MG63 (cell line): Measurements from ENCODE around the gene DMXL1. TPM values are rescaled to one million over a fixed set of nuclear protein-coding genes. Genes with fewer than 3 reads are reported as not detected.
"Not testable (repeated sequence)": the region's sequence is repeated elsewhere in the genome, so short reads cannot be mapped to it uniquely, and the experiment has no call there.

ENCODE experiments used
- DNase-seq: peaks from one replicate; pipeline ENCODE4 v3.0.0-alpha.2; 2020
- H3K27me3 ChIP-seq: fragments of 250-450 bp; sonication (Bioruptor Pico); 2 replicates; pipeline ENCODE4 v1.5.1; 2020; ENCODE audit warnings: mild to moderate bottlenecking, moderate library complexity
- H3K36me3 ChIP-seq: fragments of 250-450 bp; sonication (Bioruptor Pico); 2 replicates; pipeline ENCODE4 v1.5.1; 2020; ENCODE audit warnings: mild to moderate bottlenecking, moderate library complexity
- H3K4me3 ChIP-seq: fragments of 250-450 bp; sonication (Bioruptor Pico); 2 replicates; pipeline ENCODE4 v1.5.1; 2020; ENCODE audit warnings: mild to moderate bottlenecking, moderate library complexity
- H3K9me3 ChIP-seq: fragments of 250-450 bp; sonication (Bioruptor Pico); 2 replicates; pipeline ENCODE4 v1.5.1; 2020; ENCODE audit warnings: mild to moderate bottlenecking, moderate library complexity
- total RNA-seq: library from RNA; depleted of rRNA; stranded (reverse); fragments of >200 nt; shearing (Covaris generic); gene quantifications from 2 replicates; pipeline ENCODE4 v1.2.3, GENCODE V29; 2014; ENCODE audit warnings: low replicate concordance

The DMXL1 gene
- total RNA-seq, 1 experiment from 2014 or later, result 18.5 TPM

DNA sequence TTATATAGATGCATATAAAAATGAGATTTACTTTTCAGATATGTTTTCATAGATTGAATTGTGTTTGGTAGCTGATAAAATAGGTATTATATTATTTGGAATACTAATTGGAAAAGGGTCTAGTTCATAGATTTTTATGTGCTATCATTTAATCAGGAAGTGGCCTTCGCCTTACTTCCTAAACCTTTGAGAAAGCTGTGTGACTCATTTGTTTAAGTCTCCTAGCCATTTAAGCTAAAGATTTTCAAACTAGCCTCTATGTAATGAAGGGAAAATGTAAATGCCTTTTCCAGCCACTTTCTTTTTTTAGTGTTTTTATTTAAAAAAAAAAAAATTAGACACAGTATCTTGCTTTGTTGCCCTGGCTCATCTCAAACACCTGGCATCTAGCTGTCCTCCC, 97.5 kb downstream of the DMXL1 start:
- Histone ChIP-seq H3K4me3 (no peak overlapping the region), H3K36me3 (peaks cover 19% of the 10 kb centered on the region), H3K9me3 (no peaks in the 10 kb centered on the region), H3K27me3 (no peaks in the 10 kb centered on the region)
- no peak for DNase-seq

DNA sequence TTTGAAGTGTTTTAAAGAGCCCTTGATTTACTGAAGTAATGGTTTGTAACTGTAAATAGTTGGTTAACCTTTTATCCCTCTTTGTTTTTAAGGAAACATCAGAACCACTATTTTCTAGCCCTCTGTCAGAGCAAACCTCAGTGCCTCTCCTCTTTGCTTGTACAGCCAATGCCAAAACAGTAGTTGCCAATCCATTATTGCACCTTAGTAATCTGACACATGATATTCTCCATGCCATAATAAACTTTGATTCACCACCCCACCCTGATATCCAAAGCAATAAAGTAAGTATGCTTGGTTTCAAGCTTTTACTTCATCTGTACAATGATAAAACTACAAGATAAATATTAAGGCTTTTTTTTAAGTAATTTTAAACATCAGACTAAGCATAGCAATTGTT, 100.8 kb downstream of the DMXL1 start:
- no peak overlapping the region for H3K4me3 ChIP-seq
- peaks cover 6% of the 10 kb centered on the region; the same call in 1 of the 2 replicates for H3K36me3 ChIP-seq
- no peaks in the 10 kb centered on the region for H3K9me3 ChIP-seq
- DNase-seq, result no peak
- no peaks in the 10 kb centered on the region for H3K27me3 ChIP-seq

DNA sequence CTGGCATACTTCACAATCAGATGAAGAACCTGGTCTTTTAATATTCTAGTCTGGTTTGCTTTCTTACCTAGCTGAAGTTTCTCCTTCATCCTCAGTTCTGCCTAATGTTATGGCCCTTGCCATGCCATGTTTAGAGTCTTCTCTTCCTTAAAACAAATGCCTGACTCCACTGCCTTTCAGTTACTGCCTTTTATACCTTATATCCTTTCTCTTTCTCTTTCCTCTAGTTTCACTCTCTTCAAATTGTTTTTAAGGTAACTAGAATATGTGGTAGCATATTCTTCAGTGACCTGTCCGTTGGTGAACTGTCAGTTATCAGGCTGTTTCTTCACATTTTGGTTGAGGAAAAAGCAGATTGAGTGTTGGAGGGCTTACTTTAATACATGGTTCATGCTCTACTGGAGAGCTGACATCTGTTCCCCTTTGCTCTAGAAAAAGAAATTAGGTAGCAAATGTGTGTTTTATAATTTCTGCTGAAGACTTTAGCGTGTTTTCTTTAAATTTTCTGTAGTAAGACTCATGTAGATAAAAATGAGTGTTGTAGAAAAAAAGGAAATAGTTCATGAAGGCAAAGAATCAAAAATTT, 103.8 kb downstream of the DMXL1 start:
- Histone ChIP-seq H3K36me3 (peaks cover 4% of the 10 kb centered on the region; the same call in 1 of the 2 replicates), H3K27me3 (no peaks in the 10 kb centered on the region), H3K9me3 (no peaks in the 10 kb centered on the region), H3K4me3 (no peak overlapping the region)
- no peak for DNase-seq

DNA sequence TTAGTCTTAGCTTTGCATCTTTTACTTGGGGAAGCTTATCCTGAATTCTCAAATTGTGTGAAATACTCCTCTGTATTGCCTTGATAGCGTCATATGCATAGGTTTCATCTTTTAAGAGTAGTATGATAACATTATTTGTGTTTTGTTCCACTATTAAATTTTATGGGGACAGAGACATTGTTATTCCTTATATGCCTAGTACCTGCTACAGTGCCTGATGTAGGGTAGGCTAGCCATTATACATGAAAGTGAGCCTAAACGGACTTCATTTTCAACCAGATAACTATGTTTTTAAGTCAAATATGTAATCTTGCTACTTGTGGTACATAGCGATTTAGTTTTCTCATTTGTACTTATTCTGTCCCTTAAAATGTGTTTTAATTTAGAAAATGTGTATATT, 105.9 kb downstream of the DMXL1 start:
- Histone ChIP-seq H3K9me3 (no peaks in the 10 kb centered on the region), H3K4me3 (no peak overlapping the region), H3K36me3 (peaks cover 4% of the 10 kb centered on the region; the same call in 1 of the 2 replicates), H3K27me3 (no peaks in the 10 kb centered on the region)
- no peak for DNase-seq

DNA sequence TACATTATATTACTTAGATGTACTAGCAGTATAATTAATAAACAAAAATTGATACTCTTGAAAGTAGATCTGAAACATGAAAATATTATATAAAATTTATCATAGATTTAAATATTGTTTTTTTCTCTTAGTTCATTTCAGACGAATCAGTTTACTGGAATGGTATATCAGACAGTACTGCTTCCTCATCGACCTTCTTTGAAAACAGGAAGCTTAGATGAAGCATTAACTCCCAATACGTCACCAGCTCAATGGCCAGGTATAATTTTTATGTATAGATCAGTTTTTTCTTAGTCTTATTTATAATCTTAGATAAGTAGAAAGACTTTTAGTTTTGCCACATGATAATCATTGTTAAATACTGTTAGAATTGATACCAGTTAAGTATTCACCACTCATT, 106.3 kb downstream of the DMXL1 start:
- Histone ChIP-seq H3K27me3 (no peaks in the 10 kb centered on the region), H3K36me3 (peaks cover 4% of the 10 kb centered on the region; the same call in 1 of the 2 replicates), H3K9me3 (no peaks in the 10 kb centered on the region), H3K4me3 (no peak overlapping the region)
- no peak for DNase-seq

DNA sequence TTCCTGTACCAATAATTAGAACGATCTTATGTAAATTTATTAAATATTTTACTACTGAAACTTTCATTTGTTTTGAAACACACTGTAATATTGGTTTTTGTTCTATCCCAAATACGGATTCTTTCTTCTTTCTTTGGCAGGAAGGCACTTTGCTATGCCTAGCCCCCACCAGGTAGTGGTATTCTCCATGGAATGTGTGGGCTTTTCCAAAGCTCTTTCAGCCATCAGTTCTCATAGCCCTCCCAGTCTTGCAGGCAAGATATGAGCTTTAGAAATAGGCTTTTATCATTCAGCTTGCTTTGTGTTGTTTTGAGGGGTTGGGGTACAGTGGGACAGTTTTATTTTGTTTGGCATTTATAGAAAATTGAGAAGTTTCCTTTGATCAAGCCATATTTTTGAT, 107.5 kb downstream of the DMXL1 start:
- H3K9me3 ChIP-seq, result no peaks in the 10 kb centered on the region
- no peaks in the 10 kb centered on the region for H3K36me3 ChIP-seq
- H3K4me3 ChIP-seq, result no peak overlapping the region
- H3K27me3 ChIP-seq, result no peaks in the 10 kb centered on the region
- DNase-seq, result no peak

DNA sequence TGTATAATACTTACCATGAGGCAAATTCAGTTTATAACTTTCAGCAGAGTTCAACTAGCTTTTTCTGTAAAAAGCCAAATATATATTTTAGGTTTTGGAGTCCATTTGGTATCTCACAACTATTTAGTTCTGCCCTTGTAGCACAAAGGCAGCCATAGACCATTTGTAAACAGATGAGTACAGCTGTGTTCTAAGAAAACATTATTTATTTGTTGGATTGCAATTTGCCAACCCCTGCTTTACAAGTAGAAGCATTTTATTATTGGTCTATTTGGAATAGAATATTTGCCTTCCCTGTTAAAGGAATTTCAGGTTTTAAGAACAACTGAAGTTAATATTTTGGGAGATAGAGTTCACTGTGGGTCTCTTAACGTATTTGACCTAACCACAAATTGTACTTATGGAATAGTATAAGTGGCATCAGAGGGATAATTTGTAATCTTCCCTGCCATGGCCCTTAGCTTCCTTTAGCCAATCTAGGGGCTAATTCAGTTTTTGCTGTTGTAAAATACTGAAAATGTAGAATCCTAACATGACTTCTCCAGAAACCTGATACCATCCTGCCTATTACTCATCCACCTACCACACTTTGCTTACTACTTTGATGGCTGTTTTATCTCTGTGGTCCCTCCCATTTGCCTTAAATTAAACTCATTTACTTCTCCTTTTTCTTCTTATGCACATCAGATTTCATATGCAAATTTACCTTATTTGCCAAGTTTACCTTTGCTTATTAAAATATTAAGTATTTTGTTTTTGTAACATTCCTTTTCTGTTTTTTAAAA, 109.2 kb downstream of the DMXL1 start:
- no peak overlapping the region for H3K4me3 ChIP-seq
- no peaks in the 10 kb centered on the region for H3K36me3 ChIP-seq
- no peaks in the 10 kb centered on the region for H3K9me3 ChIP-seq
- no peaks in the 10 kb centered on the region for H3K27me3 ChIP-seq
- no peak for DNase-seq

DNA sequence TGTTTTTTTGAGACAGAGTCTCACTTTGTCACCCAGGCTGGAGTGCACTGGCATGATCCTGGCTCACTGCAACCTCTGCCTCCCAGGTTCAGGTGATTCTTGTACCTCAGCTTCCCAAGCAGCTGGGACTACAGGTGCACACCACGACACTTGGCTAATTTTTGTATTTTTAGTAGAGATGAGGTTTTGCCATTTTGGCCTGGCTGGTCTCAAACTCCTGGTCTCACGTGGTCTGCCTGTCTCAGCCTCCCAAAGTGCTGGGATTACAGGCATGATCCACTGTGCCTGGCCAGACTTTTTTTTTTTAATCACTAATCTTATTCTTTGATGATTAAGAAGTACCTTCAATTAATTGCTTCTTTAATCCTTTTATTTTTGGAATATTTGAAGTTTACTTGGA, 114.6 kb downstream of the DMXL1 start:
- not testable (repeated sequence) for DNase-seq, H3K4me3 ChIP-seq, H3K36me3 ChIP-seq, H3K9me3 ChIP-seq, H3K27me3 ChIP-seq

DNA sequence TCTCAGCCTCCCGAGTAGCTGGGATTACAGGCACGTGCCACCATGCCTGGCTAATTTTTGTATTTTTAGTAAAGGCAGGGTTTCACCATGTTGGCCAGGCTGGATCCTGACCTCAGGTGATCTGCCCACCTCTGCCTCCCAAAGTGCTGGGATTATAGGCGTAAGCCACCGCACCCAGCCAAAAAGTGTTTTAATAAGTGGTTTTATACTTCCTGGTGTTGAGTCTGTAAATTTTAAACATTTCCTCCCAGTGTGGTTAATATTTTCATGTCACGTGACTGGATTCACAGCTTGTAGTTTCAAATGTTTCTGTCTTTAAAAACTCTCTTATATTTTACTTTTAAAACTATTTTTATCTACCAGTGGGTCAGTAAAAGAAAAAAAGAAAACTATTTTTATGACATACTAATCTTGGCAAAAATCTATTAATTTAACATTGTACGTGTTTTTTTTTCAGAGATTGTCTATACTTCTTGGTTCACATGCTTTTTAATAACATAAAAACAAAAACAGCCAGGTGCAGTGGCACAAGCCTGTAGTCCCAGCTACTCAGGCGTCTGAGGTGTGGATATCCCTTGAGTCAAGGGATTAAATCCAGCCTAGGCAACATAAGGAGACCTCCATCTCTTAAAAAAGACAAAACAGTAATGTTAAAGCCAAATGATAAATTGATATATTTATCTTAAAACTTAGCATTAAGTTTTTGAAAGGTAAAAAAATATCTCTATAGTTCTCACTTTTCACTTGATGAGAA, 117.1 kb downstream of the DMXL1 start:
- Histone ChIP-seq H3K9me3 (no peaks in the 10 kb centered on the region), H3K27me3 (no peaks in the 10 kb centered on the region), H3K36me3 (no peaks in the 10 kb centered on the region), H3K4me3 (no peak overlapping the region)
- DNase-seq, result no peak

DNA sequence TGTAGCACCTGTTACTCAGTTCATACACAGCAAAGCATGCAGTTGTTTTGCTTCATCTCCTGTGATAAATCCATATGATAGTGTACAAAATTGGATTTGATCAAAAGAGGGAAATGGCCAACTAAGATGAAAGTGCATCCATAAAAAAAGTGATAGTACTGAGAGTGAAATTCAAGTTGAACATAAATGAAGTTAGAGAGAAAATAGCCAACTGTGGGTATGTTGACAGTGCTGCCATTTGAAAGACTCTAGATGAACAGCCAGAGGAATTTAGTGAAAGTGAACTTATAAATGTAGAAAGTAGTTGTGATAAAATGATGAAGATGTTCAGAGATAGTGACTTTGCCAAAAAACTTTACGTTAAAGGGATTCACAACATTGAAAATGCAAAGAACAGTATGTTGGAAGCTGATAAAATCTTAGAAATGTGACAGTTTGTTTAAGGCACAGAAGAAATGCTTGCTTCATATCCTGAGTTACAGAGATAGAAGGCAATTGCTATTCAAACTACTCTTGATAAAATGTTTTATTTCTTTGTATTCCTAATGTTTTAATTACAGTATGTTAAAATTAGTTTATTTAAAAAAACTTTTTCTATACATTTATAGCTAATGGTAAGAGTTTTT, 119.7 kb downstream of the DMXL1 start:
- no peak overlapping the region for H3K4me3 ChIP-seq
- H3K36me3 ChIP-seq, result no peaks in the 10 kb centered on the region; the same call in 1 of the 2 replicates
- DNase-seq, result no peak
- H3K27me3 ChIP-seq, result no peaks in the 10 kb centered on the region
- no peaks in the 10 kb centered on the region for H3K9me3 ChIP-seq

DNA sequence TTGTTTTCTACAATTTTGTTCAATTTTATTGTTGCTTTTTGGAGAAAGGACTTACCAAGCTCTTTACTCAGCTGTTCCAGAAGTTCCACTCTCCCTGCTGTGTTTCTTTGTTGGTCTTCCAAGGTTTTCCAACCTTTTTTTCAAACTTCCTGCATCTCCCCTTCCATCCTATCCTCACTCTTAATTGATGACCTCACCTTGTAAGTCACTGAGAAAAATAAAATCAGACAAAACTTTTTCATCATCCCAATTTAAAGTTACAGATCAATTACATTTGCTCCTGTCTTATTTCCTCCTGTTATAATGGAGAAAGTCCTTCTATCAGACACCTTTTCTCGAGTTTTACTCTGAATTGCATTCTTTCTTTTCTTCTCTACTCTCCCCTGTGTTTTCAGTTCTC, 121.1 kb downstream of the DMXL1 start:
- DNase-seq, result no peak
- Histone ChIP-seq H3K4me3 (no peak overlapping the region), H3K27me3 (no peaks in the 10 kb centered on the region), H3K9me3 (no peaks in the 10 kb centered on the region), H3K36me3 (no peaks in the 10 kb centered on the region; the same call in 1 of the 2 replicates)

DNA sequence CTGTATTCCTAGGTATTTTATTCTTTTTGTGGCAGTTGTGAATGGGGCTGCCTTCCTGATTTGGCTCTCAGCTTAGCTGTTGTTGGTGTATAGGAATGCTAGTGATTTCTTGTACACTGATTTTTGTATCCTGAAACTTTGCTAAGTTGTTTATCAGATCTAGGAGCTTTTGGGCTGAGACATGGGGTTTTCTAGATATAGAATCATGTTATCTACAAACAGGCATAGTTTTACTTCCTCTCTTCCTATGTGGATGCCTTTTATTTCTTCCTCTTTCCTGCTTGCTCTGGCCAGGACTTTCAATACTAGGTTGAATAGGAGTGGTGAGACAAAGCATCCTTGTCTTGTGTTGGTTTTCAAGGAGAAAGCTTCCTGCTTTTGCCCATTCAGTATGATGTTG, 129.9 kb downstream of the DMXL1 start:
- no peaks in the 10 kb centered on the region; the same call in 1 of the 2 replicates for H3K9me3 ChIP-seq
- H3K4me3 ChIP-seq, result no peak overlapping the region
- H3K36me3 ChIP-seq, result peaks cover 16% of the 10 kb centered on the region
- H3K27me3 ChIP-seq, result no peaks in the 10 kb centered on the region
- no peak for DNase-seq

DNA sequence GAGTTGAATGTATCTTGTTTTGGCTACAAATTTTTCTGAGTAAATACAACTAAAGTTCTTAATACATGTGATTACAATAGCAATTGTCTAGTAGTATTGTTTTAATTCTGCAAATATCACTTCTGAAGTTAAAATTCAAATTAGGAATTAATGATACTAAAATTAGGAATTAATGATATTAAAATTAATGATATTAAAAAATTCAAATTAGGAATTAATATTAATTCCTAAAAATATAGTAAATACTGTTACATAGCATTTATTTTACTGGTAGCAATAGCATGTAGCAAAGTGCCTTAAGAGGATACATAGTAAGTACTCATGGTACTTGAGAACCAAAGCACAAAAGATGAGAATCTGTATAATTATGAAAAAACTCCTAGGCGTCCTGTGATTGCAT, 136.2 kb downstream of the DMXL1 start:
- Histone ChIP-seq H3K27me3 (no peaks in the 10 kb centered on the region), H3K36me3 (no peaks in the 10 kb centered on the region; the same call in 1 of the 2 replicates), H3K4me3 (no peak overlapping the region), H3K9me3 (no peaks in the 10 kb centered on the region)
- no peak for DNase-seq

DNA sequence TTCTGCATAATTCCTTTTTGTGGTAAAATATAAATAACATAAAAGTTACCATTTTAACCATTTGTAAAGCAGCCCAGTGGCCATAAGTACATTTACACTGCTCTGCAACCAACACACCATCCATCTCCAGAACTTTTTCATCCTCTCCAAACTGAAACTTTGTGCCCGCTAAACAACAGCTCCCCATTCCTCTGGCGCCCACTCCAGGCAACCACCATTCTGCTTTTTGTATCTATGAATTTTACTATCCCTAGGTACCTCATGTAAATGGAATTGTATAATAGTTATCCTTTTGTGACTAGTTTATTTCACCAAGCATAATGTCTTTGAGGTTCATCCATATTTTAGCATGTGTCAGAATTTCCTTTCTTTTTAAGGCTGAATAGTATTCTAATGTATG, 141.1 kb downstream of the DMXL1 start:
- no peaks in the 10 kb centered on the region for H3K27me3 ChIP-seq
- H3K36me3 ChIP-seq, result no peaks in the 10 kb centered on the region
- no peak for DNase-seq
- H3K9me3 ChIP-seq, result no peaks in the 10 kb centered on the region
- no peak overlapping the region for H3K4me3 ChIP-seq

DNA sequence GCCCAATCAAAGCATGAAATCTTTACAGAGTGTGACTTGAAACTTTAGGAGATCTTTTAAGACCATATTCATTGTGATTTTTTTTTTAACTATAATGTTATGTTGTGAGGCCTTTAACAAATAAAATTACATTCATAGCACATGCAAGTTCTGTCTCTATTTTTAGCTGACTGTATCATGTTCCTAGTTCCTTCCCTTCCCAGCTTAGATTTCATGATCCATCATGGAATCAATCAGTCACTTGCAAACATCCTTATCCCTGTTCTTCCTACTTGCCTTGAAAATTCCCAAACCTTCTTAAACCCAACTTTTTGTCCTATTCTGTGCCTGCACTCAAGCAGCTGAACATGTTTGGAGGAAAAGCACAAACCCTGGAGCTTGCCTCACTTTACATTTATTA, 141.8 kb downstream of the DMXL1 start:
- no peaks in the 10 kb centered on the region for H3K27me3 ChIP-seq
- no peak for DNase-seq
- no peaks in the 10 kb centered on the region for H3K9me3 ChIP-seq
- H3K4me3 ChIP-seq, result no peak overlapping the region
- no peaks in the 10 kb centered on the region for H3K36me3 ChIP-seq

DNA sequence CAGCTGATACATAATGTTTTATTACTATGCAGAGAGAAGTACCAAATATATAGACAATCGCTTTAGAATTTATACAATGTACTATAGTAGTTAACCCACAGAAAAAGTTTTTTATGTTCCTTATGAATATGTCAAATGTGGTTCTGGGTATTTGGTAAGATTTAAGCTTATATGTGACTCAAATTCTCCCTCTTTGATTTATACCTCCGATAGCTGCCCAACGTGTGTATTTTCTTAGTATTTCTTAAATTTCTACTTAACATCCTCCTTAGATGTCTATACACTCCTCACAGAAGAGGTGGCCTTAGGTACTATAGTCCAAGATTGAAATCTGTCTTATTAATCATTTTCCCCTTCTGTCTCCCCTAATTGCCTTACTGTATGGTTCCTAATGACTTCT, 146.3 kb downstream of the DMXL1 start:
- Histone ChIP-seq H3K27me3 (no peaks in the 10 kb centered on the region), H3K36me3 (no peaks in the 10 kb centered on the region), H3K9me3 (no peaks in the 10 kb centered on the region), H3K4me3 (no peak overlapping the region)
- no peak for DNase-seq
